CD8-positive, alpha-beta memory T cell (primary cell): ENCODE measurements around the gene ENHO. TPM values are rescaled to one million over a fixed set of nuclear protein-coding genes. Genes with fewer than 3 reads are reported as not detected.
"Not testable (repeated sequence)": the region's sequence is repeated elsewhere in the genome, so short reads cannot be mapped to it uniquely, and the experiment has no call there.

Source experiments
- CTCF ChIA-PET: fragments of 350-600 bp; sonication (Branson Sonifier 250); formaldehyde crosslinking; loops from one replicate; lab custom pipeline; 2021; ENCODE audit warnings: antibody characterized with exemption; lab: Charles Lee
- POLR2A ChIA-PET: fragments of 350-600 bp; sonication (Branson Sonifier 250); formaldehyde crosslinking; loops from one replicate; lab custom pipeline; 2021; ENCODE audit warnings: antibody characterized with exemption; lab: Charles Lee
- DNase-seq, 5 donors: peaks; one replicate each; pipeline versions ENCODE4 v3.0.0 to v3.0.0-alpha.2; 2020 to 2022; ENCODE audit warnings: mixed read lengths in 1 of 5
- H3K27ac ChIP-seq: one replicate; pipeline ENCODE4 v1.7.0; 2013; ENCODE audit warnings: low read depth, mild to moderate bottlenecking, low read length, moderate library complexity
- H3K27me3 ChIP-seq: 2 replicates; pipeline ENCODE4 v1.7.0; 2013; ENCODE audit warnings: low read length, mild to moderate bottlenecking; ENCODE audit not compliant: insufficient read depth, poor library complexity, severe bottlenecking
- H3K36me3 ChIP-seq: 2 replicates; pipeline ENCODE4 v1.7.0; 2013; ENCODE audit warnings: mild to moderate bottlenecking, low read length, moderate library complexity; ENCODE audit not compliant: insufficient read depth
- H3K4me1 ChIP-seq: 2 replicates; pipeline ENCODE4 v1.7.0; 2013; ENCODE audit warnings: mild to moderate bottlenecking, low read length, moderate library complexity; ENCODE audit not compliant: insufficient read depth
- H3K4me3 ChIP-seq: 2 replicates; pipeline ENCODE4 v1.7.0; 2013; ENCODE audit warnings: mild to moderate bottlenecking, low read length
- H3K9me3 ChIP-seq: 2 replicates; pipeline ENCODE4 v1.7.0; 2013; ENCODE audit warnings: mild to moderate bottlenecking, low read length
- H3K27ac Mint-ChIP-seq, 8 donors: one replicate each; pipeline ENCODE4 v1.8.0; 2020 to 2021; ENCODE audit warnings: mixed read lengths in 8 of 8, mild to moderate bottlenecking in 6 of 8, inconsistent platforms in 3 of 8, moderate library complexity in 3 of 8
- H3K27me3 Mint-ChIP-seq, 2 donors: one replicate each; pipeline ENCODE4 v1.8.0; 2020 to 2021; ENCODE audit warnings: mixed read lengths in 2 of 2, mild to moderate bottlenecking in 1 of 2, moderate library complexity in 1 of 2
- H3K36me3 Mint-ChIP-seq, 3 donors: one replicate each; pipeline ENCODE4 v1.8.0; 2020 to 2021; ENCODE audit warnings: mixed read lengths in 3 of 3, inconsistent platforms in 1 of 3, mild to moderate bottlenecking in 1 of 3
- H3K4me1 Mint-ChIP-seq, 3 donors: one replicate each; pipeline ENCODE4 v1.8.0; 2020 to 2021; ENCODE audit warnings: mixed read lengths in 3 of 3, inconsistent platforms in 1 of 3, mild to moderate bottlenecking in 1 of 3
- H3K4me3 Mint-ChIP-seq, 7 donors: one replicate each; pipeline ENCODE4 v1.8.0; 2020 to 2021; ENCODE audit warnings: mixed read lengths in 7 of 7, mild to moderate bottlenecking in 6 of 7, moderate library complexity in 4 of 7, inconsistent platforms in 2 of 7
- H3K9me3 Mint-ChIP-seq, 5 donors: one replicate each; pipeline ENCODE4 v1.8.0; 2020 to 2022; ENCODE audit warnings: mixed read lengths in 5 of 5, mild to moderate bottlenecking in 3 of 5, moderate library complexity in 2 of 5, inconsistent platforms in 1 of 5
- polyA plus RNA-seq: library from polyadenylated mRNA; unstranded; fragments of 300-500 nt; fragmentation: Illumina TruSeq; gene quantifications from one replicate; pipeline ENCODE4 v1.2.3, GENCODE V29; 2021
- total RNA-seq, 2 experiments: library from RNA; stranded (reverse); gene quantifications; one replicate each; pipeline ENCODE4 v1.2.3, GENCODE V29; 2021

The ENHO gene
- total and polyA plus RNA-seq, 3 experiments from 2014 or later = 0.35 to 0.39 TPM; not detected in 1

DNA sequence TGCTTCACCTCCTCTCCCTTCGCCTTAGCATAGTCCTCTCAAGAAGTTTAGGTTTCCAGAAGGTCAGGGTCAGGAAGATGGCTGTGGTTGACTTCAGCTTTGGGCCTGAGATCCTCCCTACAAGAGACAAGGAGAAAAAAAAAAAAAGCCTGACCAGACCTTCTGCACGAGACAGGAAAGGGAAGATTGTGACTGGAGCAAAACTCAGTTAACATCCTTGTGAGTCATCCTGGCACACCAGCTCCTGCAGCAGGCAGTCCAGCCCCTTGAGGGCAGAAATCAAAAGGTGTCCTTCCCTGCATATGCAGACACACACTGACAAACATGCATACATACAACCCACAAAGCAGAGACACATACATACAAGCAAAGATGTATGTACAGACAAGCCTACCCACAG is 18.0 kb upstream of the ENHO start:
- Histone ChIP-seq H3K9me3 (no peaks in the 10 kb centered on the region), H3K27ac (no peak overlapping the region), H3K27me3 (no peaks in the 10 kb centered on the region), H3K36me3 (no peaks in the 10 kb centered on the region), H3K4me1 (no peaks in the 10 kb centered on the region), H3K4me3 (no peak overlapping the region)
- POLR2A ChIA-PET = no interaction called here
- Mint-ChIP-seq H3K4me3 (no peak overlapping the region), H3K27ac (peak overlapping the region in 1 of 8 donors; percentile 39), H3K9me3 (no peaks in the 10 kb centered on the region), H3K27me3 (peaks cover 14 to 24% of the 10 kb centered on the region in 2 donors), H3K4me1 (no peaks in the 10 kb centered on the region), H3K36me3 (peaks cover 0 to 3% (median 0%) of the 10 kb centered on the region in 3 donors)
- CTCF ChIA-PET = no interaction called here
- DNase-seq = no peak

DNA sequence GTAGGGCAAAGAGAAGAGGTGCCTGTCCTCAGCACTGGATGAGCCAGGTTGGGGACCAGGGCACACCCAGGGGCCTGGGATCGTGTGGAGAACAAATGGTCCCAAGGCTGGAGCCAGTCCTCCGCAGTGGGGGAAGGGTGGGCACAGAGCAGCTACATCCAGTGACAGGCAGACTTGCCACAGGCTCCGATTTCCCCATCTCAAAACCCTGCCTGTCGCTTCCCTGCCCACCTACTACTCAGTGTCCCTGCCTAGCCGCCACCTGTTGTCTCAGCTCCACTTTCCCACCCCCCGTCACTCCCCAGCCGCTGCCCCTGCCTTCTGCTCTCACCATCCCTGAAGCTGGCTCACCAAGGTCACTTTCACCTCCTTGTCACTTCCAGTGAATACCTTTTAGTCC is 13.9 kb upstream of the ENHO start:
- H3K4me1 ChIP-seq = no peaks in the 10 kb centered on the region
- Mint-ChIP-seq H3K9me3 (peaks cover 0 to 2% (median 0%) of the 10 kb centered on the region in 5 donors), H3K27ac (no peak overlapping the region), H3K4me3 (no peak overlapping the region), H3K4me1 (no peaks in the 10 kb centered on the region), H3K36me3 (peaks cover 0 to 3% (median 0%) of the 10 kb centered on the region in 3 donors), H3K27me3 (peaks cover 21 to 51% of the 10 kb centered on the region in 2 donors)
- H3K27ac ChIP-seq = no peak overlapping the region
- H3K36me3 ChIP-seq = no peaks in the 10 kb centered on the region
- DNase-seq = no peak
- peaks cover 5% of the 10 kb centered on the region for H3K27me3 ChIP-seq
- no peaks in the 10 kb centered on the region for H3K9me3 ChIP-seq
- ChIA-PET CTCF (no interaction called here), POLR2A (no interaction called here)
- no peak overlapping the region for H3K4me3 ChIP-seq

DNA sequence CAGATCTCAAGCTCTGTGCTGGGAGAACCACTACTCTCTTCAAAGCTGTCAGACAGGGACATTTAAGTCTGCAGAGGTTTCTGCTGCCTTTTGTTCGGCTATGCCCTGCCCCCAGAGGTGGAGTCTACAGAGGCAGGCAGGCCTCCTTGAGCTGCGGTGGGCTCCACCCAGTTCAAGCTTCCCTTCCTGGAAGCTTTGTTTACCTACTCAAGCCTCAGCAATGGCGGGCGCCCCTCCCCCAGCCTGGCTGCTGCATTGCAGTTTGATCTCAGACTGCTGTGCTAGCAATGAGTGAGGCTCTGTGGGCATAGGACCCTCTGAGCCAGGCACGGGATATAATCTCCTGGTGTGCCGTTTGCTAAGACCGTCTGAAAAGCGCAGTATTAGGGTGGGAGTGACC is 9.3 kb upstream of the ENHO start:
- H3K27me3 ChIP-seq, CTCF ChIA-PET, H3K9me3 ChIP-seq, H3K4me3 Mint-ChIP-seq, H3K4me3 ChIP-seq, POLR2A ChIA-PET, DNase-seq, H3K36me3 Mint-ChIP-seq, H3K27ac ChIP-seq, H3K4me1 Mint-ChIP-seq, H3K36me3 ChIP-seq, H3K27ac Mint-ChIP-seq, H3K9me3 Mint-ChIP-seq, H3K4me1 ChIP-seq: not testable (repeated sequence)
- H3K27me3 Mint-ChIP-seq = peaks cover 22 to 61% of the 10 kb centered on the region in 2 donors

DNA sequence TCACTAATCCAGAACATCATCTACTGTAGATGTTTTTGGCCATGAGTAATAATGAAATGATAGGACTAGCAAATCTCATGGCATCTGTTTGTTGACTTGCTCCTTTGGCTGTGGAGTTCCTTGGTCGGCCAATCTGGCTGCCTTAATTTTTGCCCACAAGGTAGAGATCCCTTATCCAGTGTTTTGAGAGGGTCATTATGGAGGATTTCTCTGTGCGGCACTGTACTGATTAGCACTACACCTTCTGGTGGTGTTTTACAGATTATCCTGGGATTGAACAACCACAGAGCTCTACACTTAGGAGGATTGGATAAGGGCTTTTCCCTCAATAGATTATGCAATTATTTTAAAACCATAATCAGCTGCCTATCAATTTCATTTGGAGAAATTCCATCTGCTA is 3.2 kb upstream of the ENHO start:
- no peaks in the 10 kb centered on the region for H3K36me3 ChIP-seq
- no peaks in the 10 kb centered on the region for H3K27me3 ChIP-seq
- H3K4me3 Mint-ChIP-seq = no peak overlapping the region
- no peaks in the 10 kb centered on the region for H3K9me3 ChIP-seq
- DNase-seq = no peak
- peak overlapping the region in 1 of 8 donors; percentile 0 for H3K27ac Mint-ChIP-seq
- H3K4me1 Mint-ChIP-seq = peaks cover 4 to 14% (median 13%) of the 10 kb centered on the region in 3 donors
- H3K9me3 Mint-ChIP-seq = no peaks in the 10 kb centered on the region
- H3K27me3 Mint-ChIP-seq = peaks cover 11 to 23% of the 10 kb centered on the region in 2 donors
- no peak overlapping the region for H3K4me3 ChIP-seq
- no peak overlapping the region for H3K27ac ChIP-seq
- CTCF ChIA-PET = no interaction called here
- POLR2A ChIA-PET = no interaction called here
- H3K36me3 Mint-ChIP-seq = no peaks in the 10 kb centered on the region
- H3K4me1 ChIP-seq = peaks cover 8% of the 10 kb centered on the region

DNA sequence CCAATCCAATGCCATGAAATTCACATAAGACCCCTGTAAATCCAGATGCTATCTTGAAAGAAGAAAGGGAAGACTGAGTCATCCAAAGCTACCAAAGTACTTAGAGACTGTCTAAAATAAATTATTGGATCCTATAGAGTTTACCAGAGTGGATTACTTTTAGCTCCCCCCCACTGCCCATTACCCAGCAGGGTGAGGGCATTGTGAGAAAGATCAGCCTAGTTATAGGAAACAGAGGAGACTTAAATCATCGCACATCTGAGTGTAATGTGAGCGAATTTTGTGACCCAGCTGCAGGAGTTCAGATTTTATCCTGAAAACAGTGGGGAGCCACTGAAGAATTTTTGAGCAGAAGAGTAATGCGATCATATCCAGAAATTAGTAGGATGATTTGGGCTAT is 1.6 kb upstream of the ENHO start:
- H3K27me3 Mint-ChIP-seq = peaks cover 5 to 10% of the 10 kb centered on the region in 2 donors
- peaks cover 4 to 14% (median 13%) of the 10 kb centered on the region in 3 donors for H3K4me1 Mint-ChIP-seq
- Histone ChIP-seq H3K4me1 (peaks cover 8% of the 10 kb centered on the region), H3K36me3 (no peaks in the 10 kb centered on the region), H3K9me3 (no peaks in the 10 kb centered on the region), H3K27me3 (no peaks in the 10 kb centered on the region), H3K4me3 (no peak overlapping the region), H3K27ac (no peak overlapping the region)
- peak overlapping the region in 2 of 7 donors; percentile 6 to 65 for H3K4me3 Mint-ChIP-seq
- H3K36me3 Mint-ChIP-seq = no peaks in the 10 kb centered on the region
- ChIA-PET CTCF (interaction anchor here (0.9 to 1.6 kb wide), 3 partner anchors 23 to 79 kb away, joined by 4 read pairs; no protein-coding TSS in a partner anchor), POLR2A (interaction anchor here (0.5 kb wide), 1 partner anchor 352 kb away, joined by 4 read pairs; no protein-coding TSS in a partner anchor)
- H3K9me3 Mint-ChIP-seq = no peaks in the 10 kb centered on the region
- DNase-seq = no peak
- H3K27ac Mint-ChIP-seq = peak overlapping the region in 2 of 8 donors; percentile 4 to 51

DNA sequence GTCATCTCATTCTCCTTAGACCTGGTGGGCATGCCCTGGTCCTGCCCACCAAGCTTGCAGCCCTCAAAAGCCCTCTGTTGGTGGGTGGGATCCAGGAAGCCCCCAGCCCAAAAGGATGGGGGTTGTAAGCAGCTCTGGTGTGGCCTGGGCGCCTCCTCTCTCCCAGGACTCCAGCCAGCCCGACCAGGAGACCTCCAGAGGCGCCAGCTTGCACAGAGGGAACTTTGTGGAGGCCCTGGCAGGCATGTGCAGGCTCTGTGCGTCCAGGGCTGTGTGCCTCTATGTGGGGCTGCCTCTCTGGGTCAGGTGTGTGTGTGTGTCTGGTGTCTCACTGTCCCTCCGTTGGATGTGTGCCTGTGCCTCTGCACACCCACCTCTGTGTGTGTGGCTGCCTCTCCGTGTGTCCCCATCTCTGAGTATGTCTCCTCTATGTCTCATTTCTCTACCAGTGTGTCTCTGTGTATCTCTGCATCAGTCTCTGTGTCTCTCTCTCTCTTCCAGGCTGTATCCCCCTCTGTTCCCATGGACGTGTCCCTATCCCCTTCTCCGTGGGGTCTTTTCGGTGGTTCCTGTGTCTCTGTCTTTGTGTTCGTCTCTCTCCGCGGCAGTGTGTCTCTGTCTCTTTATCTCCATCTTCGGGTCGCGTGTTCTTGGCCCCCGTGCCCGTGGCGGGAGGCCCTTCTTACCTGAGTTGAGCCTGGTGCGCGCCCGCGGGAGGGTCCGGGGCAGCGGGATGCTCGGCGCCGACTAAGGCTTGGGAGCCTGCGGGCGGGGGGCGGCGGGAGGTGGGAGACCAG is 501 bp downstream of the ENHO start:
- Mint-ChIP-seq H3K4me3 (peak overlapping the region; percentile 49 to 89 (median 80)), H3K27me3 (peaks cover 4 to 8% of the 10 kb centered on the region in 2 donors), H3K9me3 (no peaks in the 10 kb centered on the region), H3K4me1 (peaks cover 4 to 14% (median 13%) of the 10 kb centered on the region in 3 donors), H3K27ac (peak overlapping the region in 5 of 8 donors; percentile 52 to 90 (median 85)), H3K36me3 (no peaks in the 10 kb centered on the region)
- no peaks in the 10 kb centered on the region for H3K27me3 ChIP-seq
- POLR2A ChIA-PET = no interaction called here
- H3K4me1 ChIP-seq = peaks cover 8% of the 10 kb centered on the region
- H3K27ac ChIP-seq = no peak overlapping the region
- peak overlapping the region; percentile 20 for H3K4me3 ChIP-seq
- DNase-seq = no peak
- no peaks in the 10 kb centered on the region for H3K9me3 ChIP-seq
- CTCF ChIA-PET = interaction anchor here (1.5 kb wide), 1 partner anchor 81 kb away, joined by 5 read pairs; no protein-coding TSS in a partner anchor
- no peaks in the 10 kb centered on the region for H3K36me3 ChIP-seq

DNA sequence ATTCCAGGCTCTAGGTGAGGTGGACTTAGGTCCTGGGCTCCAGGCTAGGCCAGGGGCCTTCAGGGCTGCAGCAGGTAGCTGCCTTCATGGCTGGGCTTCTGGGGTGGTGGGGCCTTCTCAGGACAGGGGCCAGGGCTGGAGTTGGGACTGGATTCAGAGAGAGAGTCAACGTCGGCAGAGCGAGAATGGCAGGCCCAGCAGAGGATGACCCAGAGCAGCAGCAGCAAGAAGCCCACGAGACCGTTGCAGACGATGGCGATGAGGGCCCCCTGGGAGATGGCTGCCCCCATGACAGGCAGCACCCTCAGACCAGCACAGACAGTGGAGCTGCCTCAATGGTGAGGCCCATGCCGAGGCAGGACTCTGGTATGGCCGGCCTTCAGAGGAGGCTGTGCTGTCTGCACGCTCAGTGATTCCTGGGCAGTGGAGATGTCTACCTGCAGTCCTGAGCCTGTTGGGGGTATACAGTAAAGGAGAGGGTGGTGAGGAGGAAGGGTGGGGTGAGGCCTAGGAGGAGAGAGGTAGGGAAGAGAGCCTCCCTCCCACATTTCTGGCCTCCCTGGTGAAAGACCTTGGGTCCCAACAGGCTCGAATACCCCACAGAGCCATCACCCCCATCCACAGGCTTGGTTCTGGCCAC is 1.3 kb downstream of the ENHO start:
- Mint-ChIP-seq H3K27me3 (peaks cover 2 to 8% of the 10 kb centered on the region in 2 donors), H3K4me1 (peaks cover 4 to 14% (median 13%) of the 10 kb centered on the region in 3 donors), H3K36me3 (no peaks in the 10 kb centered on the region), H3K9me3 (no peaks in the 10 kb centered on the region), H3K4me3 (peak overlapping the region in 6 of 7 donors; percentile 35 to 84 (median 50)), H3K27ac (peak overlapping the region in 1 of 8 donors; percentile 61)
- ChIA-PET CTCF (interaction anchor here (0.6 kb wide), 1 partner anchor 147 kb away, joined by 3 read pairs; no protein-coding TSS in a partner anchor), POLR2A (no interaction called here)
- H3K4me3 ChIP-seq = no peak overlapping the region
- peaks cover 8% of the 10 kb centered on the region for H3K4me1 ChIP-seq
- DNase-seq = no peak
- no peaks in the 10 kb centered on the region for H3K36me3 ChIP-seq
- H3K27me3 ChIP-seq = no peaks in the 10 kb centered on the region
- no peak overlapping the region for H3K27ac ChIP-seq
- no peaks in the 10 kb centered on the region for H3K9me3 ChIP-seq
